PC-3 (cell line): ENCODE measurements around the gene KIAA0513. TPM values are rescaled to one million over a fixed set of nuclear protein-coding genes. Genes with fewer than 3 reads are reported as not detected.
A peak's percentile ranks its signal among the peaks of the same experiment; 100 is the strongest.

ENCODE experiments used
- ATAC-seq: fragments of 200-7000 bp; cut with Tn5 transposase; 2 replicates; pipeline ENCODE4 v1.9.1; 2020; ENCODE audit warnings: mild to moderate bottlenecking, moderate library complexity
- BruUV-seq: library from RNA; stranded (reverse); fragments of 400-500 nt; replicated peaks from 2 replicates; lab custom pipeline; 2021; lab: Mats Ljungman, UMichigan
- CTCF ChIA-PET: fragments of 300-600 bp; sonication (Branson Sonifier 250); formaldehyde crosslinking; loops from one replicate; lab custom pipeline; 2022; ENCODE audit warnings: antibody characterized with exemption; lab: Charles Lee
- POLR2A ChIA-PET: fragments of 300-600 bp; sonication (Branson Sonifier 250); formaldehyde crosslinking; loops from one replicate; lab custom pipeline; 2022; ENCODE audit warnings: antibody characterized with exemption; ENCODE audit not compliant: unreplicated experiment; lab: Charles Lee
- DNase-seq: peaks from one replicate; pipeline ENCODE4 v3.0.0-alpha.2; 2015
- H2AFZ ChIP-seq: fragments of 300-600 bp; sonication (generic); 2 replicates; pipeline ENCODE4 v1.6.0; 2016; ENCODE audit warnings: antibody characterized with exemption, low read length
- H3F3A ChIP-seq: fragments of 300-600 bp; sonication (generic); one replicate; pipeline ENCODE4 v1.6.0; 2017; ENCODE audit warnings: antibody characterized with exemption, low read length, control low read depth, mild to moderate bottlenecking; ENCODE audit not compliant: unreplicated experiment
- H3K27ac ChIP-seq: fragments of 300-600 bp; sonication (generic); 2 replicates; pipeline ENCODE4 v1.5.1; 2016; ENCODE audit warnings: mild to moderate bottlenecking, low read length
- H3K27me3 ChIP-seq: fragments of 300-600 bp; sonication (generic); 2 replicates; pipeline ENCODE4 v1.6.1; 2016; ENCODE audit warnings: low read length, mixed read lengths
- H3K36me3 ChIP-seq: fragments of 300-600 bp; sonication (generic); 2 replicates; pipeline ENCODE4 v1.6.1; 2016; ENCODE audit warnings: low read depth, mixed run types, low read length, mixed read lengths
- H3K4me1 ChIP-seq: fragments of 300-600 bp; sonication (generic); 2 replicates; pipeline ENCODE4 v1.5.1; 2016; ENCODE audit warnings: low read length; ENCODE audit not compliant: insufficient read depth
- H3K4me2 ChIP-seq: fragments of 300-600 bp; sonication (generic); 2 replicates; pipeline ENCODE4 v1.6.0; 2016; ENCODE audit warnings: low read length
- H3K4me3 ChIP-seq: fragments of 300-600 bp; sonication (generic); 2 replicates; pipeline ENCODE4 v1.5.1; 2016; ENCODE audit warnings: mild to moderate bottlenecking, low read length, mixed read lengths
- H3K79me2 ChIP-seq: fragments of 300-600 bp; sonication (generic); 2 replicates; pipeline ENCODE4 v1.6.1; 2017; ENCODE audit warnings: low read length, mixed read lengths
- H3K9ac ChIP-seq: fragments of 300-600 bp; sonication (generic); 2 replicates; pipeline ENCODE4 v1.6.0; 2016; ENCODE audit warnings: mild to moderate bottlenecking, low read length
- H3K9me2 ChIP-seq: fragments of 300-600 bp; sonication (generic); replicated peaks from 2 replicates; pipeline ENCODE4 v1.6.1; 2016; ENCODE audit warnings: mixed run types, low read length, mixed read lengths
- H3K9me3 ChIP-seq: fragments of 300-600 bp; sonication (generic); 2 replicates; pipeline ENCODE4 v1.6.1; 2016; ENCODE audit warnings: low read length, mixed read lengths
- H4K20me1 ChIP-seq: fragments of 300-600 bp; sonication (generic); 2 replicates; pipeline ENCODE4 v1.6.1; 2016; ENCODE audit warnings: low read length, mixed read lengths
- EZH2 ChIP-seq: fragments of 300-600 bp; sonication (generic); IDR thresholded peaks from one replicate; pipeline ENCODE4 v1.6.1; 2017; ENCODE audit warnings: antibody characterized with exemption, mild to moderate bottlenecking, low read length; ENCODE audit not compliant: unreplicated experiment
- EZH2phosphoT487 ChIP-seq: fragments of 300-600 bp; sonication (generic); IDR thresholded peaks from 2 replicates; pipeline ENCODE4 v1.6.1; 2018; ENCODE audit warnings: mild to moderate bottlenecking, antibody characterized with exemption, low read length, borderline replicate concordance
- intact Hi-C: fragments of 100-400 bp; cut with micrococcal nuclease; formaldehyde crosslinking; loops from 2 replicates; pipeline ENCODE4 v1.9.0; 2023
- total RNA-seq: library from RNA; depleted of rRNA; stranded (reverse); fragments of >200 nt; gene quantifications from 2 replicates; pipeline ENCODE4 v1.2.3, GENCODE V29; 2014
- TF ChIP-seq, protein P1 (sequence below): fragments of 300-600 bp; sonication (generic); conservative IDR thresholded peaks from 2 replicates; pipeline ENCODE4 v1.5.1; 2017; ENCODE audit warnings: antibody characterized with exemption, low read depth, mild to moderate bottlenecking, low read length

The KIAA0513 gene
- total RNA-seq, 1 experiment from 2014 or later = 7.8 TPM

DNA sequence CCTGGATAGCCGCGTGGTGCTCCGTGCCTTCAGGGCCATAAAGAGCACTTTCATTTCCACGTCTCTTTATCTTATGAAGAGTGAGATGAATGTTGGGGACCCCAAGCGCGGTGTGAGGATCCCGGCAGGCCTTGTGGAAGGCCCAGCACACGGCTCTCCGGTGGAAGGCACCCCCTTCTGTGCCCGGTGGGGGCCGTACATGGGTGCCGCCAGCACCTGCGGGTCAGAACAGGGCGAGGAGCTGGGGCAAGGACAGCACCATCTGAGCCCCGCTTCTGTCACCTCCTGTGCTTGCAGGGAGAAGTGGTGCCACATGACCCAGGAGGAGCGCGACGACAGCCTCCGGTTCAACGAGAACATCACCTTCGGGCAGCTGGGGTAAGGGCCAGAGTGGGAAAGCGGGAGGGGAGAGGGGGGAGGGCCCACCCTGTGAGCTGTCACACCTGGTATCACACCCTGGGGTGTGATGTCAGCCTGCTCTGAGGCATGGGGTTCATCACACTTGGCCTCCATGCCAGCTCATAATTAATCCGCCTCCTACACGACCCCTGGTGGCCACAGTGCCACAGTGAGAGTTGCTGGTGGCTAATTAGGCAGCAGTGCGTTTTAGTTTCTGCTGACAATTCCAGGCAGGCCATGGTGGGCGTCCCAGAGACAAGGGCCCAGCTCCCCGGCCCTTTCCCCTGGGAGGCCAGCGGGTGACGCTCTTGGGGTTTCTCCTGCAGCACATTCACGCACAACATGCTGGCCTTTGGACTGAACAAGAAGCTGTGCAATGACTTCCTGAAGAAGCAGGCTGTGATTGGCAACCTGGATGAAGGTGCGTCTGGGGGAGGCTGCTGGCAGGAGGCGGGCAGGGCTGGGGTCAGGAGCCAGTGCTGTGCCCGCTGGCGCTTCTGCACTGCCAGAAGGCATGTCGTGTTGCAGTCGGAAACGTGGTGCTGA lies 59.0 kb downstream of the KIAA0513 start:
- POLR2A ChIA-PET = no interaction called here
- intact Hi-C loops = loop anchor here (1.0 to 10.0 kb wide), 4 partner anchors 57 to 162 kb away; partner anchors contain the start of gene ZDHHC7
- Histone ChIP-seq H3K9ac (no peak overlapping the region), H3K4me2 (no peak overlapping the region), H3K27me3 (no peaks in the 10 kb centered on the region), H3K79me2 (no peaks in the 10 kb centered on the region), H2AFZ (no peak overlapping the region), H4K20me1 (no peaks in the 10 kb centered on the region), H3K4me3 (no peak overlapping the region), H3K36me3 (no peaks in the 10 kb centered on the region), H3K27ac (no peak overlapping the region), H3K9me2 (no peaks in the 10 kb centered on the region), H3F3A (no peaks in the 10 kb centered on the region), H3K9me3 (no peaks in the 10 kb centered on the region), H3K4me1 (no peaks in the 10 kb centered on the region)
- peak; percentile 64 for DNase-seq
- ATAC-seq = peak; percentile 81
- no TSS peak for BruUV-seq
- CTCF ChIA-PET = interaction anchor here (0.6 to 1.2 kb wide), 3 partner anchors 30 to 109 kb away, joined by 4 to 5 read pairs (median 5); partner anchors contain the start of gene ZDHHC7
- TF ChIP-seq EZH2phosphoT487 = no peak
- TF ChIP-seq, protein P1, sequence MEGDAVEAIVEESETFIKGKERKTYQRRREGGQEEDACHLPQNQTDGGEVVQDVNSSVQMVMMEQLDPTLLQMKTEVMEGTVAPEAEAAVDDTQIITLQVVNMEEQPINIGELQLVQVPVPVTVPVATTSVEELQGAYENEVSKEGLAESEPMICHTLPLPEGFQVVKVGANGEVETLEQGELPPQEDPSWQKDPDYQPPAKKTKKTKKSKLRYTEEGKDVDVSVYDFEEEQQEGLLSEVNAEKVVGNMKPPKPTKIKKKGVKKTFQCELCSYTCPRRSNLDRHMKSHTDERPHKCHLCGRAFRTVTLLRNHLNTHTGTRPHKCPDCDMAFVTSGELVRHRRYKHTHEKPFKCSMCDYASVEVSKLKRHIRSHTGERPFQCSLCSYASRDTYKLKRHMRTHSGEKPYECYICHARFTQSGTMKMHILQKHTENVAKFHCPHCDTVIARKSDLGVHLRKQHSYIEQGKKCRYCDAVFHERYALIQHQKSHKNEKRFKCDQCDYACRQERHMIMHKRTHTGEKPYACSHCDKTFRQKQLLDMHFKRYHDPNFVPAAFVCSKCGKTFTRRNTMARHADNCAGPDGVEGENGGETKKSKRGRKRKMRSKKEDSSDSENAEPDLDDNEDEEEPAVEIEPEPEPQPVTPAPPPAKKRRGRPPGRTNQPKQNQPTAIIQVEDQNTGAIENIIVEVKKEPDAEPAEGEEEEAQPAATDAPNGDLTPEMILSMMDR = peak; percentile 63

DNA sequence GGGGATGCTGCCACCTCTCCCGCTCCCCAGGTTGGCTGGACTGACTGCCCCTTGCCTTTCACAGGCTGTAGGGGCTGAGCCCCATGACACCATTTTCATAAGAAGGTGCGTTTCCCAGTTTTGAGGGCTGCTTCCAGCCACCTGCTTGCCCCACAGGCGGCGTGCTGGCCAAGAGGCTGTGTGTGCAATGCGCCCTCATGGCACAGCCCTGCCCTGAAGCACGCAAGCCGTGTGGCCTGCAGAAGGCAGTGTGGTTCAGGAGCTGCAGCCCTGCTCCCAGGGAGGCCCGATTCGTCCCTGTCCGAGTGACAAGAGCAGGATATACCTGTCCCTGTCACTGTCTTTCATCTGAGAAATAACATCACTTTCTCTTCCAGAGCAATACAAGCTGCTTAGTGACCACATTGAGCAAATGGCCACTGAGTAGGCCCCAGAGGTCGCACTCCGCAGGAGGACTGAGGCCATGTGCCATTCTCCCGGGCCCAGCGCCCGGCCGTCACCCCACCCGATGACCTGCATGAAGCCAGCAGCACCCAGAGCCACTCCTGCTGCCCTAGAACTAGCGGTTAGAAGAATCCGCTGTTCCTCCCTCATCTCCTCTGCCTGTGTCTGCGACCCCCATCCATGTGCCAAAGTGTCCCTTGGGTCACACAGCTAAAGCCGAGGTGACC lies 60.4 kb downstream of the KIAA0513 start:
- no peaks in the 10 kb centered on the region for H3K79me2 ChIP-seq
- H4K20me1 ChIP-seq = no peaks in the 10 kb centered on the region
- intact Hi-C loops = loop anchor here (2.0 to 10.0 kb wide), 3 partner anchors 76 to 163 kb away; partner anchors contain the start of gene ZDHHC7
- H3K9ac ChIP-seq = no peak overlapping the region
- TF ChIP-seq EZH2 (no peak), EZH2phosphoT487 (no peak)
- TF ChIP-seq, protein P1 = no peak
- H3K9me3 ChIP-seq = no peaks in the 10 kb centered on the region
- H3K4me3 ChIP-seq = no peak overlapping the region
- ATAC-seq (no peak), DNase-seq (no peak)
- no peaks in the 10 kb centered on the region for H3K36me3 ChIP-seq
- no peaks in the 10 kb centered on the region for H3K4me1 ChIP-seq
- ChIA-PET CTCF (no interaction called here), POLR2A (no interaction called here)
- no peak overlapping the region for H2AFZ ChIP-seq
- H3K4me2 ChIP-seq = no peak overlapping the region
- H3K27me3 ChIP-seq = no peaks in the 10 kb centered on the region
- no TSS peak for BruUV-seq
- H3F3A ChIP-seq = no peaks in the 10 kb centered on the region
- H3K27ac ChIP-seq = no peak overlapping the region
- H3K9me2 ChIP-seq = no peaks in the 10 kb centered on the region
